ENCODE measurements around the gene LIPA. TPM values are rescaled to one million over a fixed set of nuclear protein-coding genes. Genes with fewer than 3 reads are reported as not detected.
"Not testable (repeated sequence)": the region's sequence is repeated elsewhere in the genome, so short reads cannot be mapped to it uniquely, and the experiment has no call there.

The LIPA gene
- total RNA-seq, 1 donor from 2014 or later = 44.1 TPM

GRCh38 chr10:89171996-89172395 is 79.6 kb downstream of the LIPA start:
- no peaks in the 10 kb centered on the region for H3K36me3 Mint-ChIP-seq (ENCODE audit: low read depth)
- DNase-seq (ENCODE audit: low spot score) = no peak
- no peak overlapping the region for H3K27ac Mint-ChIP-seq (ENCODE audit: unreplicated experiment)
- H3K9me3 Mint-ChIP-seq (ENCODE audit: low read depth) = no peaks in the 10 kb centered on the region
- TF ChIP-seq CTCF (IDR thresholded peaks at IDR 0.05) = no peak
- peaks cover 22% of the 10 kb centered on the region for H3K27me3 Mint-ChIP-seq (ENCODE audit: low read depth)
- no peak overlapping the region for H3K4me3 Mint-ChIP-seq (ENCODE audit: unreplicated experiment)
- H3K4me1 Mint-ChIP-seq (ENCODE audit: low read depth) = peaks cover 3% of the 10 kb centered on the region

- Mint-ChIP-seq H3K27me3 (ENCODE audit: low read depth) (peaks cover 26% of the 10 kb centered on the region), H3K27ac (ENCODE audit: unreplicated experiment) (no peak overlapping the region), H3K4me3 (ENCODE audit: unreplicated experiment) (no peak overlapping the region), H3K36me3 (ENCODE audit: low read depth) (no peaks in the 10 kb centered on the region), H3K9me3 (ENCODE audit: low read depth) (no peaks in the 10 kb centered on the region), H3K4me1 (ENCODE audit: low read depth) (peaks cover 3% of the 10 kb centered on the region)
- TF ChIP-seq CTCF (IDR thresholded peaks at IDR 0.05) = no peak
- no peak for DNase-seq (ENCODE audit: low spot score)
Observed at GRCh38 chr10:89171263-89171872, 80.2 kb downstream of the LIPA start.

GRCh38 chr10:89168354-89168900 is 83.1 kb downstream of the LIPA start:
- not testable (repeated sequence) for H3K36me3 Mint-ChIP-seq (ENCODE audit: low read depth); H3K27ac Mint-ChIP-seq (ENCODE audit: unreplicated experiment); H3K4me1 Mint-ChIP-seq (ENCODE audit: low read depth); H3K9me3 Mint-ChIP-seq (ENCODE audit: low read depth); H3K4me3 Mint-ChIP-seq (ENCODE audit: unreplicated experiment); DNase-seq (ENCODE audit: low spot score)
- H3K27me3 Mint-ChIP-seq (ENCODE audit: low read depth) = peaks cover 46% of the 10 kb centered on the region

GRCh38 chr10:89167915-89168314 is 83.7 kb downstream of the LIPA start:
- no peak for TF ChIP-seq CTCF (IDR thresholded peaks at IDR 0.05)
- Mint-ChIP-seq H3K27me3 (ENCODE audit: low read depth) (peaks cover 45% of the 10 kb centered on the region), H3K4me1 (ENCODE audit: low read depth) (peaks cover 3% of the 10 kb centered on the region), H3K9me3 (ENCODE audit: low read depth) (no peaks in the 10 kb centered on the region), H3K27ac (ENCODE audit: unreplicated experiment) (no peak overlapping the region), H3K36me3 (ENCODE audit: low read depth) (no peaks in the 10 kb centered on the region), H3K4me3 (ENCODE audit: unreplicated experiment) (no peak overlapping the region)
- no peak for DNase-seq (ENCODE audit: low spot score)

GRCh38 chr10:89165923-89166322 is 85.7 kb downstream of the LIPA start:
- DNase-seq (ENCODE audit: low spot score) = no peak
- H3K27me3 Mint-ChIP-seq (ENCODE audit: low read depth) = peaks cover 41% of the 10 kb centered on the region
- no peaks in the 10 kb centered on the region for H3K4me1 Mint-ChIP-seq (ENCODE audit: low read depth)
- H3K36me3 Mint-ChIP-seq (ENCODE audit: low read depth) = no peaks in the 10 kb centered on the region
- no peaks in the 10 kb centered on the region for H3K9me3 Mint-ChIP-seq (ENCODE audit: low read depth)
- no peak overlapping the region for H3K27ac Mint-ChIP-seq (ENCODE audit: unreplicated experiment)
- no peak for TF ChIP-seq CTCF (IDR thresholded peaks at IDR 0.05)
- H3K4me3 Mint-ChIP-seq (ENCODE audit: unreplicated experiment) = no peak overlapping the region

GRCh38 chr10:89164920-89165319 is 86.7 kb downstream of the LIPA start:
- H3K27ac Mint-ChIP-seq (ENCODE audit: unreplicated experiment) = no peak overlapping the region
- peaks cover 38% of the 10 kb centered on the region for H3K27me3 Mint-ChIP-seq (ENCODE audit: low read depth)
- no peak overlapping the region for H3K4me3 Mint-ChIP-seq (ENCODE audit: unreplicated experiment)
- no peak for TF ChIP-seq CTCF (IDR thresholded peaks at IDR 0.05)
- no peaks in the 10 kb centered on the region for H3K36me3 Mint-ChIP-seq (ENCODE audit: low read depth)
- DNase-seq (ENCODE audit: low spot score) = no peak
- H3K4me1 Mint-ChIP-seq (ENCODE audit: low read depth) = no peaks in the 10 kb centered on the region
- no peaks in the 10 kb centered on the region for H3K9me3 Mint-ChIP-seq (ENCODE audit: low read depth)
